ENCODE measurements around the gene SP6.
A peak's percentile ranks its signal among the peaks of the same experiment; 100 is the strongest.

The SP6 gene

GRCh38 chr17:47812146-47812920 is 38.6 kb downstream of the SP6 start:
- DNase-seq (ENCODE audit: low read depth in 1 of 2, low spot score in 1 of 2): no peak

DNA sequence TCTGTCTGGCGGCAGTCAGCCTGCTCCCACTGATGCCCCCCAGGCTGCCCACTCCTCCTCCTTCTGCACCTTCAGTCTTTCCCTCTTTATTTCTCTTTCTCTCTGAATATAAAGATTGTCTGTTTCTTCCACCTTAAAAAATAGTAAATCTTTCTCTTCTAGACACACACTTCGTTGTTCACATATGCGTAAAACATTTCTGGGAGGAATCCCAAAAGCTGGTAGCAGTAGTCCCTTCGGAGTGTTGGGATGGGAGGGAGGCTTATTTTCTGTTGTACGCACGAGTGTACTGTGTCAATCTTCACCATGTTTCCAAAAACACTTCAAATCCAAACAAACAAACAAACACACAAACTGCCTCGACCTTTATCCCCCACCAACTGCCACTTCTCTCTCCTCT is 39.3 kb downstream of the SP6 start:
- no peak for DNase-seq (ENCODE audit: low read depth in 1 of 2, low spot score in 1 of 2)

- DNase-seq (ENCODE audit: low read depth in 1 of 2, low spot score in 1 of 2): no peak
Observed at GRCh38 chr17:47810901-47811635, 39.9 kb downstream of the SP6 start.

GRCh38 chr17:47810200-47810821 is 40.7 kb downstream of the SP6 start:
- DNase-seq (ENCODE audit: low read depth in 1 of 2, low spot score in 1 of 2): no peak

- DNase-seq (ENCODE audit: low read depth in 1 of 2, low spot score in 1 of 2): no peak
Observed at GRCh38 chr17:47808830-47809480, 42.0 kb downstream of the SP6 start.

DNA sequence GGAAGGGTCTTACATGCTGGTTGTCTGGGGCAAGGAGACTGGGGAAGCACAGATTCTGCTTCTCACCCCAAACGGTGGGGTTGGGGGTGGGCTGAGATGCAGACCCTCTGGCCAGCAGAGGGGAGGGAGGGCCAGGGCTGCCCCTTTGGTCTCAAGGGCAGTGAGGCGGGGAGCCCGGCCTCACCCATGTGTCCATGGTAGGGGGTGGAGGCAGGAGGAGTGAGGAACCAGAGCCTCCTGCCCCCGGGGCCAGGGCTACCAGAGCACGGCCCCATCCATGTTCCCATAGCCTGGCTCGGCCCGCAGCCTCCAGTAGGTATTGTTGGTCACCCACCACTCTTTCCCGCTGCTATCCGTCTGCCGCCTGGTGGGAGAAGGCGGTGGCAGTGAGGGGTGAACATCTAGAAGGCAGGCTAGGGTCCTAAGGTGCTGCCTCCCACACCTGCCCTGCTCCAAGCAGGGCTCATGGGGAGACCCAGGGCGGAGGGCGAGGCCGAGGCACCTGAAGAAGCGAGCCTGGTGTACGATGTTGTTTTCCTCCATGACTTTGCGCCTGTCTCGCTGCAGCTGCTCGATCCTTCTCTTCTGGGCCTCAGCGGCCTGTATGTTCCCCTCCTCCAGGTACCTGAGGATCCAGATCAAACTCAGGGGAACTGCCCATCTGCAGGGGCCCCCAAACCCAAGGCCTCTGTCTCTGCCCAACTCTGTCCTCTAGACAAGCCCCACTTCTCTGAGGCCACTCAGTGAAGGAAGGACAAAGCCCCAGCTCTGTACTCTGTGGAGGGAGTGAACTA is 42.7 kb downstream of the SP6 start:
- no peak for DNase-seq (ENCODE audit: low read depth in 1 of 2, low spot score in 1 of 2)

DNA sequence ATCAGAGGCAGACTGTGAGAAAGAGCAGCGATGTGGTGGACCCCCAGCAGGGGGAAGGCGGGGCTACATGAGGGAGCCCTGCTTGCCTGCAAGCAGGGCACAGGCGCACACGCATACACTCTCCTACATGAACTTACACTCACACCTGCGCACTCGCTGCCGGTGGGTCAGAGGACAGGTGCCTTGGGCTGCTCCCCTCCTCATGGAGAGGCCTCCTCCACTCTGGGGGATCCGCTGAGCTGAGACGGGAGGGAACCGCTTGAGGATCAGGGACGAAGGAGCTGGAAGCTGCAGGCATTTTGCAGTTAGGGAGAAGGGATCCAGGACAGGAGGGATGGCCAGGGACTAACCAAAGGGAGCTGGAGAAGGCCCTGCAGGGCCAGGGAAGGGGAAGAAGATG is 43.5 kb downstream of the SP6 start:
- no peak for DNase-seq (ENCODE audit: low read depth in 1 of 2, low spot score in 1 of 2)

- DNase-seq (ENCODE audit: low read depth in 1 of 2, low spot score in 1 of 2): no peak
Observed at GRCh38 chr17:47806913-47807255, 44.1 kb downstream of the SP6 start.

DNA sequence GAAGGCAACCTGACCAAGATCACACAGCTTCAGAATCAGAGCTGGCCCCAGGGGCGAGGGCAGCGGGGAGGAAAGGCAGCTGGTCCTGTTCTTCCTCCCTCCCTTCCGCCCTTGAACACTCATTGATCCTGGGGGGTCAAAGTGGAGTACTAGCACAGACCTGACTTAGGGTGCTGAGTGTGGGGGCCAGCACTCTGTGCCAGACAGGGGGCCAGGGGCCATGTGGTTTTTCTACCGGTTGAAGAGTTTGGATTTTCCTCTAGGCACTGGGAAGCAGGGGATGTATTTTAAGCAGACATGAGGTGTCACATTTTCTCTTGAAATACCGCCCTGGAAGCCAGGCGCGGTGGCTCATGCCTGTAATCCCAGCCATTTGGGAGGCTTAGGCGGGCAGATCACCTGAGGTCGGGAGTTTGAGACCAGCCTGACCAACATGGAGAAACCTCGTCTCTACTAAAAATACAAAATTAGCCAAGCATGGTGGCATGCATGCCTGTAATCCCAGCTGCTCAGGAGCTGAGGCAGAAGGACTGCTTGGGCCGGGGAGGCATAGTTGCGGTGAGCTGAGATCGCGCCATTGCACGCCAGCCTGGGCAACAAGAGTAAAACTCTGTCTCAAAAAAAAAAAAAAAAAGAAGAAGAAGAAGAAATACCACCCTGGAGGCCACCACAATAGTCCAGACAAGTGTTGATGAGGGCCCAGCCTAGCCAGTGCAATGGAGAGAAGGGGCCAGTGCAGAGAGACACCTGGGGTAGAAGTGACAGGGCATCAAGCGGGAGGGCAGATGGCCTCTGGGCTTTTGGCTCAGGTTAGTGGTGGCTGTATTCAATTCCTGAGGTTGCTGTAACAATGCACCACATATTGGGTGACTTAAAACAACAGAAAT is 44.7 kb downstream of the SP6 start:
- DNase-seq (ENCODE audit: low read depth in 1 of 2, low spot score in 1 of 2): no peak

- DNase-seq (ENCODE audit: low read depth in 1 of 2, low spot score in 1 of 2): no peak
Observed at GRCh38 chr17:47804461-47804860, 46.5 kb downstream of the SP6 start.

DNA sequence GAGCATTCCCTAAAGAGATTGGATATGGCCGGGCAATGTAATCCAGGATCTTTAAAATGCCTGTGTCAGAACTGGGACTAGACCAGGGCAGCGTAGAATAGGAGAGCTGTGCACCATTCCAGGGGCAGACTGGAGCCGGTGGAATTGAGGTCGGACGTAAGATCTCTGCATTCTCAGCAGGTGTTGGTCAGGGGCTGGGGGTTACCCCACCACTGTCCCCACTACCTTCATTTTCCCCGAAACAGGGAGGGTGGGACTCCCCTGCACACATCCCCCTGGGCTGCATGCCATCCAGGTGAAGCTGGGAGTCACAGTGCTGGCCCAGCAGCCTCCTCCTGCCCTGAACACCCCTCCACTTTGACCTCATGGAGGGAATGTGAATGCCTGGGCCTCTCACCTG is 47.2 kb downstream of the SP6 start:
- no peak for DNase-seq (ENCODE audit: low read depth in 1 of 2, low spot score in 1 of 2)

DNA sequence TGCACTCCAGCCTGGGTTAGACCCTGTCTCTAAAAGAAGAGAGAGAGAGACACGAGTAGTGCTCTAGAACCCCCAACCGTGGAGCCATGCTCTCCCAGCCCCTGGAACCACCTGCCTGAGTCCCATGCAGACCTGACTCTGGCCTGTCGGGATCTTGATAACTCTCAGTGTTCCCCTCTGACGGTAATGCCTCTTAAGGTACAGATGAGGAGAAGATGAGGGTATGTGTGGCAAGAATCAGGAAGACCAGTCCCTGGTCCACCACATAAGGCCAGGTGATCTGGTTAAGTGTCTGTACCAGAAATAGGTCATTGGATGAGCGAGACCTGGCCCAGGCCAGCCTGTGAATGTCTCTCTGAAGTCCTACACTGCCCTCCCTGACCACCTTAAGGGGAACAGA is 47.8 kb downstream of the SP6 start:
- DNase-seq (ENCODE audit: low read depth in 1 of 2, low spot score in 1 of 2): no peak

GRCh38 chr17:47802341-47803022 is 48.5 kb downstream of the SP6 start:
- peak in 1 of 2 donors; percentile 27 for DNase-seq (ENCODE audit: low read depth in 1 of 2, low spot score in 1 of 2)

GRCh38 chr17:47801906-47802305 is 49.1 kb downstream of the SP6 start:
- no peak for DNase-seq (ENCODE audit: low read depth in 1 of 2, low spot score in 1 of 2)

GRCh38 chr17:47801176-47801765 is 49.7 kb downstream of the SP6 start:
- DNase-seq (ENCODE audit: low read depth in 1 of 2, low spot score in 1 of 2): no peak

GRCh38 chr17:47800686-47801085 is 50.3 kb downstream of the SP6 start:
- DNase-seq (ENCODE audit: low read depth in 1 of 2, low spot score in 1 of 2): no peak

DNA sequence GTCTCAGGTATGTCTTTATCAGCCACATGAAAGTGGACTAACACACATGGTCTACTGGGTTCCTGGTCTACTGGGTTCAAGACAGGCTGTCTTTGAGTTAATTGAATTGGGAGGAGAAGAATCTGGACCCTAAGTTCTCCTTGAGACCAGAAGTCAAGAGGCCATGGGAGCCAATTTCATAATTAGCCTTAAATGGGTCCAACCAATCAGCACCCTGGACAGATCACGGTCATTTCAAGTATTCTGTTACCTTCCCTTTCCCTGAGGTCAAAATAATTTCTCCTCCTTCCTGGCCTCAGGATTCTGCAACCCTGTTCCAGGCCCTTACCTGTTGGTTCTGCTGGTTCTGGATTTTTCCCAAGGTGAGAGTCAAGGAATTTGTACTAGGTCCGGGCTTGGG is 53.2 kb downstream of the SP6 start:
- DNase-seq (ENCODE audit: low read depth in 1 of 2, low spot score in 1 of 2): no peak
